Trophoblast cell (in vitro differentiated cells and primary cell): ENCODE data around the gene TCTN3. TPM values are rescaled to one million over a fixed set of nuclear protein-coding genes. Genes with fewer than 3 reads are reported as not detected.

Experiments used
- DNase-seq, 2 donors: peaks; one replicate each; pipeline ENCODE4 v3.0.0-alpha.2; 2016
- H2AFZ ChIP-seq: 2 replicates; pipeline ENCODE4 v1.6.1; 2013; ENCODE audit warnings: low read length, moderate library complexity, mild to moderate bottlenecking; ENCODE audit not compliant: insufficient read depth, poor library complexity
- H2AK5ac ChIP-seq: 2 replicates; pipeline ENCODE4 v1.6.1; 2013; ENCODE audit warnings: mild to moderate bottlenecking, low read length
- H2BK120ac ChIP-seq: 2 replicates; pipeline ENCODE4 v1.6.1; 2013; ENCODE audit warnings: low read length, mild to moderate bottlenecking, moderate library complexity; ENCODE audit not compliant: insufficient read depth, poor library complexity
- H2BK12ac ChIP-seq: 2 replicates; pipeline ENCODE4 v1.6.1; 2013; ENCODE audit warnings: mild to moderate bottlenecking, low read length, moderate library complexity
- H2BK5ac ChIP-seq: 2 replicates; pipeline ENCODE4 v1.6.1; 2013; ENCODE audit warnings: low read length, low read depth, moderate library complexity, mild to moderate bottlenecking; ENCODE audit not compliant: poor library complexity
- H3K14ac ChIP-seq: 2 replicates; pipeline ENCODE4 v1.6.1; 2013; ENCODE audit warnings: mild to moderate bottlenecking, low read length
- H3K18ac ChIP-seq: 2 replicates; pipeline ENCODE4 v1.6.1; 2013; ENCODE audit warnings: mild to moderate bottlenecking, low read length
- H3K23ac ChIP-seq: 2 replicates; pipeline ENCODE4 v1.6.1; 2013; ENCODE audit warnings: low read length
- H3K27ac ChIP-seq: 2 replicates; pipeline ENCODE4 v1.5.1; 2013; ENCODE audit warnings: low read depth, mild to moderate bottlenecking, inconsistent platforms, low read length, moderate library complexity
- H3K27me3 ChIP-seq: 2 replicates; pipeline ENCODE4 v1.6.1; 2013; ENCODE audit warnings: inconsistent platforms, mild to moderate bottlenecking, low read length, moderate library complexity; ENCODE audit not compliant: insufficient read depth
- H3K36me3 ChIP-seq, 2 experiments: 1 replicate in 1 of 2; 2 replicates in 1 of 2; pipeline ENCODE4 v1.6.1; 2013; ENCODE audit warnings: low read length in 2 of 2, mild to moderate bottlenecking in 2 of 2, moderate library complexity in 1 of 2; ENCODE audit not compliant: insufficient read depth in 2 of 2, control insufficient read depth in 1 of 2
- H3K4ac ChIP-seq: 2 replicates; pipeline ENCODE4 v1.6.1; 2013; ENCODE audit warnings: low read depth, mild to moderate bottlenecking, low read length, moderate library complexity
- H3K4me1 ChIP-seq, 2 experiments: 1 replicate in 1 of 2; 2 replicates in 1 of 2; pipeline ENCODE4 v1.6.1; 2013; ENCODE audit warnings: low read length in 2 of 2, mild to moderate bottlenecking in 2 of 2, moderate library complexity in 1 of 2; ENCODE audit not compliant: insufficient read depth in 2 of 2, control insufficient read depth in 1 of 2
- H3K4me2 ChIP-seq: 2 replicates; pipeline ENCODE4 v1.6.1; 2013; ENCODE audit warnings: inconsistent platforms, mild to moderate bottlenecking, low read length, moderate library complexity
- H3K4me3 ChIP-seq: 2 replicates; pipeline ENCODE4 v1.5.1; 2013; ENCODE audit warnings: mild to moderate bottlenecking, low read depth, low read length, inconsistent platforms
- H3K79me1 ChIP-seq: one replicate; pipeline ENCODE4 v1.6.1; 2013; ENCODE audit warnings: low read length
- H3K79me2 ChIP-seq: 2 replicates; pipeline ENCODE4 v1.6.1; 2013; ENCODE audit warnings: low read length, mild to moderate bottlenecking; ENCODE audit not compliant: control insufficient read depth, insufficient read depth, poor library complexity
- H3K9ac ChIP-seq: 2 replicates; pipeline ENCODE4 v1.6.1; 2013; ENCODE audit warnings: mild to moderate bottlenecking, low read length
- H3K9me3 ChIP-seq: 2 replicates; pipeline ENCODE4 v1.6.1; 2013; ENCODE audit warnings: low read depth, mild to moderate bottlenecking, control low read depth, inconsistent platforms, low read length; ENCODE audit not compliant: insufficient read depth
- H4K12ac ChIP-seq: 2 replicates; pipeline ENCODE4 v1.6.1; 2013; ENCODE audit warnings: low read depth, mild to moderate bottlenecking, low read length, moderate library complexity
- H4K8ac ChIP-seq: 2 replicates; pipeline ENCODE4 v1.6.1; 2013; ENCODE audit warnings: low read depth, mild to moderate bottlenecking, low read length, moderate library complexity
- H4K91ac ChIP-seq: one replicate; pipeline ENCODE4 v1.6.1; 2013; ENCODE audit warnings: low read depth, mild to moderate bottlenecking, low read length, moderate library complexity
- WGBS: extraction: QIAGEN DNeasy Blood & Tissue Kit; methylation state at CpG from one replicate; pipeline ENCODE4 v1.1.7; 2013; ENCODE audit warnings: missing lambda C conversion rate; ENCODE audit not compliant: insufficient read length, insufficient coverage; ENCODE audit errors: extremely low coverage; 5-methylcytosine and 5-hydroxymethylcytosine counted together
- polyA plus RNA-seq: library from polyadenylated mRNA; stranded (reverse); fragments of 200-250 nt; gene quantifications from 2 replicates; pipeline ENCODE4 v1.2.3, GENCODE V29; 2013

The TCTN3 gene, protein sequence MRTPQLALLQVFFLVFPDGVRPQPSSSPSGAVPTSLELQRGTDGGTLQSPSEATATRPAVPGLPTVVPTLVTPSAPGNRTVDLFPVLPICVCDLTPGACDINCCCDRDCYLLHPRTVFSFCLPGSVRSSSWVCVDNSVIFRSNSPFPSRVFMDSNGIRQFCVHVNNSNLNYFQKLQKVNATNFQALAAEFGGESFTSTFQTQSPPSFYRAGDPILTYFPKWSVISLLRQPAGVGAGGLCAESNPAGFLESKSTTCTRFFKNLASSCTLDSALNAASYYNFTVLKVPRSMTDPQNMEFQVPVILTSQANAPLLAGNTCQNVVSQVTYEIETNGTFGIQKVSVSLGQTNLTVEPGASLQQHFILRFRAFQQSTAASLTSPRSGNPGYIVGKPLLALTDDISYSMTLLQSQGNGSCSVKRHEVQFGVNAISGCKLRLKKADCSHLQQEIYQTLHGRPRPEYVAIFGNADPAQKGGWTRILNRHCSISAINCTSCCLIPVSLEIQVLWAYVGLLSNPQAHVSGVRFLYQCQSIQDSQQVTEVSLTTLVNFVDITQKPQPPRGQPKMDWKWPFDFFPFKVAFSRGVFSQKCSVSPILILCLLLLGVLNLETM
- 27.9 and 28.4 TPM in 2 replicates for polyA plus RNA-seq

DNA sequence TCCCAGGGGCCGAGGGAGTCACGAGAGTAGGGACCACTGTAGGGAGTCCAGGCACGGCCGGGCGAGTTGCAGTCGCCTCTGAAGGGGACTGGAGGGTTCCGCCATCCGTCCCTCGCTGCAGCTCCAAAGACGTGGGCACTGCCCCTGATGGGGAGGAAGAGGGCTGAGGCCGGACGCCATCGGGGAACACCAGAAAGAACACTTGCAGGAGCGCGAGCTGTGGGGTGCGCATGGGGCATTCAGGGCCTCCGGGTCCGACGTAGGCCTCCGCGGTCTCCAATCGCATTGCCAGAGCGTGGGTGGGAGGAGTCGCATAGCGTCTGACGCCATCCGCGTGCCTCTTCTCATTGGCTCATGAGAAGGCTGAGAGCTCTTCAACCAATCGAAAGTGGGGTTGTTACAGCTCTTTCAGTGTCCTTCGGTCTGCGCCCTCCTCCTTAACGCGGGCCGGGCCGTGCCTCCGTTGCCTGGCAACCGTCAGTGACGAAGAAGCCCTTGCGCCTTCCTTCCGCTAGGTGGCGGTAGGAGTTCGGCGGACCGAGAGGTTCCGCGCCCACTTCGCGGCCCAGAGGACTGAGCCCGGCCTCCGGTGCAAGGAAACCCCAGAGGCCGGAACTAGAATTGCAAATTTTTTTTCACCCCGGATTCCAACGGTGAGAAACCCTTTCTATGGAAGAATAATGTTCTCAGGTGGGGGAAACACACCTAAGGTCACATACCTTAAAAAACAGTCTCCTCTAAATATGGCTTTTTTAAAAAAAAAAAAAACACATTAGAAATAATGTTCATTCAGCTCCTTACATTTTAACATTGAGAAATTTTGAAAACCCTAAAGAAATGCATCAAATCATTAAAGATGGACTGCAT is at the start of gene TCTN3:
Gene TCTN3, minus strand, starts transcription at position 260 of the 867 bp plus-strand sequence. Its CDS starts 28 bp downstream, at position 232.
- peak within 1 kb of the TSS; percentile 48 for H3K4ac ChIP-seq
- peak within 1 kb of the TSS; percentile 62 for H3K18ac ChIP-seq
- H4K12ac ChIP-seq: peak within 1 kb of the TSS; percentile 62
- H2AFZ ChIP-seq: peak within 1 kb of the TSS; percentile 91
- H3K4me2 ChIP-seq: peak within 1 kb of the TSS; percentile 77
- H3K79me2 ChIP-seq: peaks cover 3% of the 10 kb centered on the region
- no CpG with 5 or more reads among the region's 53 CpGs for WGBS
- peak within 1 kb of the TSS; percentile 92 for H3K9ac ChIP-seq
- H2BK12ac ChIP-seq: peak within 1 kb of the TSS; percentile 98
- H2BK5ac ChIP-seq: peak within 1 kb of the TSS; percentile 21
- H3K14ac ChIP-seq: peak within 1 kb of the TSS; percentile 45
- peaks cover 1% of the 10 kb centered on the region for H3K9me3 ChIP-seq
- peaks cover 5% of the 10 kb centered on the region for H3K79me1 ChIP-seq
- no peaks in the 10 kb centered on the region for H3K27me3 ChIP-seq
- peak; percentile 99 to 100 for DNase-seq
- peak within 1 kb of the TSS; percentile 83 for H2BK120ac ChIP-seq
- H4K91ac ChIP-seq: peak within 1 kb of the TSS; percentile 62
- peaks cover 3% of the 10 kb centered on the region in 2 experiments for H3K4me1 ChIP-seq
- H3K27ac ChIP-seq: no peak within 1 kb of the TSS
- H4K8ac ChIP-seq: peak within 1 kb of the TSS; percentile 85
- no peak within 1 kb of the TSS for H3K23ac ChIP-seq
- H2AK5ac ChIP-seq: peak within 1 kb of the TSS; percentile 83
- H3K4me3 ChIP-seq: peak within 1 kb of the TSS; percentile 98
- H3K36me3 ChIP-seq: peaks cover 4 to 9% of the 10 kb centered on the region in 2 experiments

GRCh38 chr10:95742962-95743535 is 49.3 kb upstream of the TCTN3 start:
- no CpG with 5 or more reads among the region's 2 CpGs for WGBS
- no peak overlapping the region for H3K18ac ChIP-seq

DNA sequence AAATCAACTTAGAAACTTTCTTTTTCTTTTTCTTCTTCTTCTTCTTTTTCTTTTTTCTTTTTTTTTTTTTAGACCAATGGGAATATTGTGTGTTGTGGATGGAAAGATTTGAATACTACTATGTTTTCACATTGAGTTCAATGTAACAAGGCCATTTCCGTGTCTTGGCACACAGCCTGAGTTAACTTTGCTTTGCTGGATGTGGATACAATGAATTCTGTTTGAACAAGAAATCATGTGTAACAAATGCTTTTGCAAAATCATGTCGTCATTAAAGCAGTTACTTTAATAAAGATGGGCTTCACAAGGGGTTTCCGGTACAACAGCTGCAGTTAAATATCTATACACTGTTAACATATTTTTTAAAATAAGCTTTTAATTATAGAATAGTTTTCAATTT is 48.8 kb upstream of the TCTN3 start:
- no CpG with 5 or more reads among the region's 3 CpGs for WGBS
- no peak overlapping the region for H2AFZ ChIP-seq

More at GRCh38 chr10:95742962-95743535, 49.3 kb upstream of the TCTN3 start:
- Histone ChIP-seq H2BK12ac (no peak overlapping the region), H2BK120ac (no peak overlapping the region), H3K4ac (no peak overlapping the region), H3K4me3 (no peak overlapping the region), H4K12ac (no peak overlapping the region), H2AK5ac (no peak overlapping the region), H3K23ac (no peak overlapping the region), H2BK5ac (no peak overlapping the region), H4K8ac (no peak overlapping the region), H3K9me3 (no peaks in the 10 kb centered on the region), H3K9ac (no peak overlapping the region), H3K79me1 (no peaks in the 10 kb centered on the region), H3K4me2 (no peak overlapping the region), H4K91ac (no peak overlapping the region), H3K36me3 (no peaks in the 10 kb centered on the region), H3K27me3 (no peaks in the 10 kb centered on the region), H3K14ac (no peak overlapping the region), H3K79me2 (no peaks in the 10 kb centered on the region), H3K4me1 (peaks cover 0 to 3% of the 10 kb centered on the region in 2 experiments), H2AFZ (no peak overlapping the region), H3K27ac (no peak overlapping the region)
- DNase-seq: peak; percentile 23 to 86

More for the DNA sequence above, 48.8 kb upstream of the TCTN3 start:
- no peak overlapping the region for H3K27ac ChIP-seq
- no peak for DNase-seq
- no peak overlapping the region for H2BK120ac ChIP-seq
- H3K36me3 ChIP-seq: no peaks in the 10 kb centered on the region
- H2BK12ac ChIP-seq: no peak overlapping the region
- no peak overlapping the region for H3K4me2 ChIP-seq
- no peak overlapping the region for H4K91ac ChIP-seq
- no peaks in the 10 kb centered on the region for H3K79me1 ChIP-seq
- H3K23ac ChIP-seq: no peak overlapping the region
- H3K4me3 ChIP-seq: no peak overlapping the region
- H3K4me1 ChIP-seq: peaks cover 0 to 3% of the 10 kb centered on the region in 2 experiments
- H3K9ac ChIP-seq: no peak overlapping the region
- no peak overlapping the region for H2AK5ac ChIP-seq
- no peak overlapping the region for H3K18ac ChIP-seq
- H3K4ac ChIP-seq: no peak overlapping the region
- no peak overlapping the region for H4K12ac ChIP-seq
- no peaks in the 10 kb centered on the region for H3K9me3 ChIP-seq
- no peak overlapping the region for H4K8ac ChIP-seq
- H3K14ac ChIP-seq: no peak overlapping the region
- H2BK5ac ChIP-seq: no peak overlapping the region
- H3K79me2 ChIP-seq: no peaks in the 10 kb centered on the region
- no peaks in the 10 kb centered on the region for H3K27me3 ChIP-seq
